ENCODE measurements around the gene FKBP14.
"Not testable (repeated sequence)": the region's sequence is repeated elsewhere in the genome, so short reads cannot be mapped to it uniquely, and the experiment has no call there.

Gene FKBP14

GRCh38 chr7:29989257-29989995 lies 37.1 kb downstream of the FKBP14 start, which contains the start of gene SCRN1:
Gene SCRN1 (minus strand): TSS chr7:29989801. CDS start chr7:29969067, 20,734 bp downstream.
- peak; percentile 56 for DNase-seq

GRCh38 chr7:29988424-29989256 lies 37.9 kb downstream of the FKBP14 start:
- no peak for DNase-seq

DNA sequence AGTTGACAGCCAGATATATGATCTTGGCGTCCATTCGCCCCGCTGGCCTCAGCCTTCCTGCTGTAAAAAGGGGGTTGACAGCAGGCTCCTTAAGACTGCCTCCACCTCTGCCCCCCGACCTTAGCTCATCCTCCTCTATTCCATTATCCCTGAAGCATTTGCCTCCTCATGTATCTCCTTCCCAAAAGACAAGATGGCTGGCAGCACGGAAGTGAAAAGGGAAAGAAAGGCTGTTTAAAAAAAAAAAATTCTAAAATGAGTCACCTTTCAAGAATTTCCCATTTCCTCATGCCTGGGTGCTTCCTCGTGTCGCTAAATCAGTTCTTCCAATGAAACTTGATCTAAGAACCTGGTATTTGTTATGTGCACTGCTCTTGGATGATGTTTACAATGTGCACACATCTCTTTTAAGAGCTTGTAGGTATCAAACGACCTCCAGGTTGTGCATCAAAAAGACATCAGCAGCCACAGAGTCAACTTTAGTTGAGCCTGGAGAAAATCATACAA lies 38.6 kb downstream of the FKBP14 start:
- DNase-seq, result no peak

- DNase-seq, result no peak
Measured at GRCh38 chr7:29987083-29987482, 39.4 kb downstream of the FKBP14 start.

DNA sequence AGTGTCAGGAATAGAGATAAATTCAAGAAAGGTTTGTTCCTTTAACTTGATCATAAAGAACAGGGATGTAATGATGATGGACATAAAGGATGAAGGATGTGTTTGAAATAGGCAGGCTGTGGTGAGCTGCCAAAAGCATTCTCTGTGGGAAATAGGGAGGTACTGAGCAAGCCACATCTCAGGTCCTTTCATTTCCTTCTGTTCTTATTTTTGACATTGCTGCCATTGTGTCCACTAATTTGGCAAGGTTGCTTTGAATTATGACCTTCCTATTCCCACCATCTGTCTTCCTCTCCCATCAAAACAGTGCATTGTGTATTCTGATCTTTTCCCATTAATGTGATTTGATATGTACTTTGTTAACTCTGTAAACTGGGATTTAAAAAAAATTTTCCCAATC lies 46.4 kb downstream of the FKBP14 start:
- no peak for DNase-seq

GRCh38 chr7:29977886-29978651 lies 48.4 kb downstream of the FKBP14 start:
- no peak for DNase-seq

GRCh38 chr7:29976673-29977415 lies 49.7 kb downstream of the FKBP14 start:
- no peak for DNase-seq

- no peak for DNase-seq
Measured at GRCh38 chr7:29976266-29976665, 50.2 kb downstream of the FKBP14 start.

DNA sequence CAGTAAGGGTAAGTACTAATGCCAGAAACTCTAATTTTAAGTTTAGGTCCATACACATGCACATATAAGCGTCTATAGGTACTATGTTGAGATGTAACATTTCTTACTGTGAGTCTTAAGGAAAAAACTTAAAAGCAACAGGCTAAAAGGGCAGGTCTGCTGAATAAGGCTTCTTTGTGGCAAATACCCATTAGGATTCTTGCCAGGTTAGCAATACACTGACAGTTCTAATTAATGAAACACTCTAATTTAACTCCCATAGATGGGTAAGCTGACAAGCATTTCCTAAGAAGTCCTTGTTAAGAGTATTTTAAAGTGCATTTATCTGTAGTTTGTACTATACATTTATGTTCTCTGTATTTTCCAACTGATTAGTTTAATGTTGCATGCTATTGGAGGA lies 50.9 kb downstream of the FKBP14 start:
- no peak for DNase-seq

- DNase-seq, result no peak
Measured at GRCh38 chr7:29974286-29974685, 52.2 kb downstream of the FKBP14 start.

GRCh38 chr7:29972315-29972669 lies 54.2 kb downstream of the FKBP14 start:
- DNase-seq, result no peak

DNA sequence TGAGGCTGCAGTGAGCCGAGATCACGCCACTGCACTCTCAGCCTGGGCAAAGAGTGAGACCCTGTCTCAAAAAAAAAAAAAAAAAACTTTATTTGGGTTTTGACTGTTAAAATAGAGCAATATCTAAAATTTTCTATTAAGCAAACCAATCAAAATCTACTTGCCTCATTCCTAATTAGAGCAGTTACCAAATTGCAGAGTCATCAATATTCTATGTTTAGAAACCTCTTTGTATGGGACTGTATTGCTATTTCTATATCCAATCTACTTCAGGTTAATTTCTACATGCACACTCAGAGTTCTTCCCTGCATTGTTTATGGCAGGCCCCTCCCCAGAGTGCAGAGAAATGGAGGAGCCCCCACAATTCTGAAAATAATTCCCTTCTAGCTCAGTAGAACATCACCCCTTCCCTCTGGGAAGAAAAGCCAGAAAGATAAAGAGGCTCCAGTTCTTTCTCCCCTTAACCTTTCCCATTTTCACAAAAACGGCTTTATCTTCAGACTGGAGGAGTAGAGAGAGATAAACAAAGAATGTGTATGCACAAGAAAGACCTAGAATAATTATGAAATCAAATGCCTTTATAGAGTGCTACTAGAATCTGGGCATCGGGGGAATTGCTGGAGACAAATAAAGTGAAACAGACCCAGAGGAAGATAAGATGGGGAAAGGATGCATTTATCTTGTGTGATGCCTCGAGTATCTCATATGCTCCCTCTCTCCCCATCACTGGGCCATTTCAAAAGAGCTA lies 54.8 kb downstream of the FKBP14 start:
- DNase-seq, result no peak

DNA sequence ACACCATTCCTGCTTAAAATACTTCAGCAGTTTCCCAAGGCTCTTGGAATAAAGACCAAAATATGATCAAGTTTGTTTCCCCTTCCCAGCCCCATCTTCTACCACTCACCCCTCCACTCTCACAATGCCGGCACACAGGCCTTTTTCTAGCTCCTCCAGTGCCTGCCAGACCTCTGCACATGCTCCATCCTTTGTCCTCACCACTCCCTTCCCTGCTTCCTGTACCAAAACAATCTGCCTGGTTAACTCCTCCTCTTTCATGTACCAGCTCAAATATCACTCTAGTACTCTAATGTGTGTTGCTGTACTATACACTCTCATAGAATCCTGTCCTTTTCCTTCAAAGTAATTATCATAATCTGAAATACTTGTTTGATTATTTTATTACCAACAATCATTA lies 56.3 kb downstream of the FKBP14 start:
- DNase-seq, result no peak

- DNase-seq, result no peak
Measured at GRCh38 chr7:29969738-29970137, 56.8 kb downstream of the FKBP14 start.

- DNase-seq, result no peak
Measured at GRCh38 chr7:29968683-29969395, 57.7 kb downstream of the FKBP14 start.

GRCh38 chr7:29965030-29965429 lies 61.5 kb downstream of the FKBP14 start:
- DNase-seq, result no peak

GRCh38 chr7:29962035-29962434 lies 64.5 kb downstream of the FKBP14 start:
- DNase-seq, result no peak

DNA sequence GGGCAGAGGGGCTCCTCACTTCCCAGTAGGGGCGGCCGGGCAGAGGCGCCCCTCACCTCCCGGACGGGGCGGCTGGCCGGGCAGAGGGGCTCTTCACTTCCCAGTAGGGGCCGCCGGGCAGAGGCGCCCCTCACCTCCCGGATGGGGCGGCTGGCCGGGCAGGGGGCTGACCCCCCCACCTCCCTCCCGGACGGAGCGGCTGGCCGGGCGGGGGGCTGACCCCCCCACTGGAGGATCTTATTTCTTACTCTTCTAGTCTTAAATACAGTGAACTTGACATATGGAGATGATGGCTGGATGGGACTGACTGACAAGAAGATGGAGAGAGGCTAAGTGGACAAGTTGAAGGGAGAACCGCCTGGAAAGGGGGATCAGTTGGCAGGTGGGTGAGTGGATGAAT lies 64.9 kb downstream of the FKBP14 start:
- not testable (repeated sequence) for DNase-seq

All from NCI-H1436 (cell line).